Astrocyte of the cerebellum (primary cell): ENCODE results near the gene RCN2.

Experiments
- DNase-seq: peaks from one replicate; pipeline ENCODE4 v3.0.0-alpha.2; 2011; ENCODE audit warnings: low read depth
- H3K4me3 ChIP-seq: 2 replicates; pipeline ENCODE4 v1.5.1; 2011; ENCODE audit warnings: mild to moderate bottlenecking, low read depth, low read length, moderate library complexity
- in situ Hi-C: cut with HindIII; loops from 2 replicates; pipeline ENCODE4 v1.10.0; 2017; ENCODE audit warnings: low sequenced_read_pairs
- TF ChIP-seq, protein P1 (sequence below): IDR thresholded peaks from 2 replicates; pipeline ENCODE4 v1.5.1; 2012; ENCODE audit warnings: low read length, low read depth, moderate library complexity, mild to moderate bottlenecking; ENCODE audit errors: missing control alignments

The RCN2 gene

DNA sequence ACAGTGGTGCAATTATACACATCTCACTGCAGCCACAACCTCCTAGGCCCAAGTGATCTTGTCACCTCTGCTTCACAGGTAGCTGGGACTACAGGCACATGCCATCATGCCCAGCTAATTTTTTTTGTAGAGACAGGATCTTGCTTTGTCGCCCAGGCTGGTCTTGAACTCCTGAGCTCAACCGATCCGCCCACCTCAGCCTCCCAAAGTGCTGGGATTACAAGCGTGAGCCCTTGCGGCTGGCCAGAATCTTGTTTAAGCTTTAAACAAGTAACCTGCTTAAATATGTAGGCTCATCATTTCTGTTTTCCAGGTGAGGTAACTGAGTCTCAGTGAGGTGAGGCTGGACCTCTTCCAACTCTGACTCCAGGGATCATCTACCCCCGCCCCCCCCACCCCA is 55.7 kb downstream of the RCN2 start:
- H3K4me3 ChIP-seq, result no peak overlapping the region
- in situ Hi-C loops, result no loop called here
- DNase-seq, result no peak
- TF ChIP-seq, protein P1, sequence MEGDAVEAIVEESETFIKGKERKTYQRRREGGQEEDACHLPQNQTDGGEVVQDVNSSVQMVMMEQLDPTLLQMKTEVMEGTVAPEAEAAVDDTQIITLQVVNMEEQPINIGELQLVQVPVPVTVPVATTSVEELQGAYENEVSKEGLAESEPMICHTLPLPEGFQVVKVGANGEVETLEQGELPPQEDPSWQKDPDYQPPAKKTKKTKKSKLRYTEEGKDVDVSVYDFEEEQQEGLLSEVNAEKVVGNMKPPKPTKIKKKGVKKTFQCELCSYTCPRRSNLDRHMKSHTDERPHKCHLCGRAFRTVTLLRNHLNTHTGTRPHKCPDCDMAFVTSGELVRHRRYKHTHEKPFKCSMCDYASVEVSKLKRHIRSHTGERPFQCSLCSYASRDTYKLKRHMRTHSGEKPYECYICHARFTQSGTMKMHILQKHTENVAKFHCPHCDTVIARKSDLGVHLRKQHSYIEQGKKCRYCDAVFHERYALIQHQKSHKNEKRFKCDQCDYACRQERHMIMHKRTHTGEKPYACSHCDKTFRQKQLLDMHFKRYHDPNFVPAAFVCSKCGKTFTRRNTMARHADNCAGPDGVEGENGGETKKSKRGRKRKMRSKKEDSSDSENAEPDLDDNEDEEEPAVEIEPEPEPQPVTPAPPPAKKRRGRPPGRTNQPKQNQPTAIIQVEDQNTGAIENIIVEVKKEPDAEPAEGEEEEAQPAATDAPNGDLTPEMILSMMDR, result no peak

DNA sequence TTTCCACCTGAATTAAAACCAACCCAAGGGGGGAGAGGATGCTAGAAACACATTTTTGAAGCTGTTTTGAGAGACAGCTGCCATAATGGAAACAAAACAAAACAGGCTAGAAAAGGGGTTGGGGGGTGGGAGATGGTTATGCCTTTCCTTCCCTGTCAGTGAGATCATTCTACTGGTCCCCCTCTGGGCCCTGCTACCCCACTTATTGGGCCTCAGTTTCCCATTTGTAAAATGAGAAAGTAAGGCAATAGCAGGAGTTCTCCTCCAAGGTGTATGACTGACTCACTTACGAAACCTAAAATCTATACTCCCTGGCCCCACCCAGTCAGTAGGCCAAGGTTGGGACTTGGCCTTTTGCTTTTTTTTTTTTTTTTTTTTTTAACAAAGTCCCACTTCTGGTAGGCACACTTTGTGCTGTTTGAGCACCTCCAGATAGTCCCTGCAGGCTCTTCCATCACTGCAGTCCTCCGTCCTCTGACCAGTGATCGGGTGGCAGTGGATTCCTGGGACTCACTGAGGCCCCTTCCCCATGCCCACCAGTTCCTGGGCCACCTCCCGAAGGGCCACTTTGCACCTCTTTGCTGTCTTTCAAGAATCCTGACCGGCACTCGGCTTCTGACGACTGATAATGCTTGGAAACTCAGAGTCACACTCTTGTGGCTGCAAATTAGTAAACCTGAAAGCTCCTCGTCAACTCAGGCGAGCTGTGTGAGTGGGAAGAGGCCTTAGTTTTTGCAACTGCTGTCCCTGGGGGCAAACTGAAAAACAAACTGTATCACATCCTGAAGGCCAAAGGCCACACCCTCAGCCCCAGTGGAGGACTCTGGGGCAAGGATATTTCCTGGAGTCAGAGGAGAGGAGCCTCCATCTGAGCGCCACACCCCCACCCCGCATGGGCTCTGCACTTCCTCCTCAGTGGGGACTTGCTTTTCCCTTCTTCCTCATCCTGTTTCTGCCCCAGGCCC is 56.6 kb downstream of the RCN2 start:
- TF ChIP-seq, protein P1, result no peak
- no peak for DNase-seq

DNA sequence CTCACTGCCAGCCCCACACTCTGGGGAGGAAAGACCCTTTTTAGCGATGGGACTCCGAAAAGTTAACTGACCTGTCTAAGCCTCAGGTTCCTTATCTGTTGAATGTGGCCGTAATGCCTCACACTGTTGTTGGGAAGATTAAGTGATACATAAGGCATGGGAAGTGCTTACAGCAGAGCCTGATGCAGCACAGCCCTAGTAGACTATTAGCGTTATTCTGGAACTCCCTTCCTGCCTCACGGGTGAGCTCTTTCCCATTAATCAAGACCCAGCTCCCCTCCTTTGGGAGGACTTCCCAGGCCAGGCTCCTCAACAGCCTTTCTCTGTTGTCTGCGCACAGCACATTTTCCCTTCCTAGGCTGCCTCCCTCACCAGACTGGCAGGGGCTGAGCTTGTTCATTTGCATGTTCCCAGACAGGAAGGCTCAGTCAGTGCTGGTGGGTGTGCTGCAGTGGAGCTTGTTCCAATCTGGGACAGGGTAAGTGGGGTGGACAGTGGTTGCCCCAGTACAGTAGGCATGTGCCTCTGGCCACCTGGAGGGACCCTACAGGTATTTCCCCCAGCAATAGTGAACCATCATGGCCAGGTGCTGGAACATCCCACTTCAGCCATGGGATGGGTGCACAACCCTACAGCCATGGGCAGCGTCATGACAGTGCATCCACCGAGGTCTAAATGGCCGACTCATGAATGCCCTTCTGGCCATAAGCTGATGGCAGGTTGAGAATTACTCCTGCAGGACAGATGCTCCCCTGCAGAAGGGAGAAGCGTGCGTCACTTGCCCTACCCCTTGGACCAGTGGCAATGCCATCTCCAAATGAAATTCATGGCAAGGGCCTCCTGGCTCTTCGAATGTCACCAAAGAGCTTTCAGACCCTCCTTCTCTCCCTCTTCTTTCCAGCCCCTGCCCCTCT is 57.6 kb downstream of the RCN2 start:
- TF ChIP-seq, protein P1, result no peak
- no peak overlapping the region for H3K4me3 ChIP-seq
- in situ Hi-C loops, result no loop called here
- DNase-seq, result no peak

More for the DNA sequence above, 56.6 kb downstream of the RCN2 start:
- in situ Hi-C loops, result no loop called here
- H3K4me3 ChIP-seq, result no peak overlapping the region

DNA sequence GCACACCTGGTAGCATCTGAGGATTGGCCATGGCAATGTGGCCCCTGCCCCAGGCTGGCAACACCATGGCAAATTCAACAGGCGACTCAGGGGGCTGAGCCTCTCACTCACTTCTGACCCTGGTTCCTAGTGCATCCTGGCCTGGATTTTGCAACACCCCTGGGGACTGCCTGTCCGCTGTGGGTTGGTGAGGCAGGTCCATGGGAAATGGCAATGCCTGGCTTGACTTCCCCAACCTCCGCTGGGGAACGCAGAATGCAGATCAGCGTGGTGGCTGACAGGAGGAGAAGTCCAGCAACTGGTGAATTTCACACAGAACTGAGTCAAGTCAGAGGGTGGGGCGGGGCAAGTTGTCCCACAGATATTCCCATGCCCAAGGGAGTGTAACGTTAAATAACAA is 59.5 kb downstream of the RCN2 start:
- TF ChIP-seq, protein P1, result no peak
- H3K4me3 ChIP-seq, result no peak overlapping the region
- in situ Hi-C loops, result loop anchor here (5.0 kb wide), 1 partner anchor 39 kb away; no protein-coding TSS in a partner anchor
- no peak for DNase-seq

DNA sequence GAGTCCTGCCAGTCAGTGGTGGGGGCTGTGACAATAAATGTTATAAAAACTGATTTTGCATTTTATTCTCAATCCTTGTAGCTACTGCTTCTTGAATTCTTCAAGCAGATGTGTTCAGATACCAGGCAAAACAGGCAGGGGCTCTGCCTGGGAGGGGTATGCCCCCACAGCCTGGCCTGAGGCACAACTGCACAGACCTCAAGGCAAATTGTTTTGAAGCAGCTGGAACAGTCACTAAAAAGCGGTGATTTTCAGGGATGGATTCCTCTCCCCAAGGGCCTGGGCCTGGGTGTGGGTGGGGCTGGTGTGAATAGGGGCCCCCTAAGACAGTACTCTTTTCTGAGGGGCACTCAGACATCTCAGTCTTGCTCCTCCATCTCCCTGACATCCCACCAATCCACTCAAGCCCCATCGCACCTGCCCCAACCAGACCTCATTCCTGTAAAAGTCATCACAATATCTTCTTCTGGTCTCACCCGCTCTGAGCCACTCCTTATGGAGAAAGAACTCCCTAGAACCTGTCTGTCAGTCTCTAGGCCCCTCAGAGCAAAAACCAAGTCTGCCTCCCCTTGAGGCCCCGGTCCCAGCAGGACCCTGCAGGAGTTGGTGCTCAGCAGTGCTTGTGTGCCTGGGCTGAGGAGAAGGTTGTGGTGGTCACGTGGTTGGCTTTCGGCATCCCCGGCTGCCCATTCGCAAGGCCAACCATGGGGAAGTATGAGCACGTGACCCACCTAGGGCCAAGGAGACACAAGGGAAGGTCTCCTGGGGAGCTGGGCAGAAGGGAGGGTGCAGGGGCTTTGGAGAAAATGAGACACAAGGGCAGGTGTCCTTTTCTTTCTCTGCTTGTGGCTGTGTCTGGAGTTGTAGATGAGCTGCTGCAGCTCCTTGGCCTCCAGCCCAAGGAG is 60.4 kb downstream of the RCN2 start:
- TF ChIP-seq, protein P1, result no peak
- H3K4me3 ChIP-seq, result no peak overlapping the region
- no peak for DNase-seq
- in situ Hi-C loops, result loop anchor here (5.0 kb wide), 1 partner anchor 40 kb away; no protein-coding TSS in a partner anchor
